Caco-2 (cell line): Measurements from ENCODE around the gene B3GNT5. TPM values are rescaled to one million over a fixed set of nuclear protein-coding genes. Genes with fewer than 3 reads are reported as not detected.

Experiments
- BruUV-seq: library from RNA; stranded (reverse); fragments of 400-500 nt; replicated peaks from 2 replicates; lab custom pipeline; 2021; lab: Mats Ljungman, UMichigan
- CTCF ChIA-PET: fragments of 300-600 bp; sonication (Branson Sonifier 250); formaldehyde crosslinking; loops from one replicate; lab custom pipeline; 2022; ENCODE audit warnings: antibody characterized with exemption; lab: Charles Lee
- POLR2A ChIA-PET: fragments of 300-600 bp; sonication (Branson Sonifier 250); formaldehyde crosslinking; loops from one replicate; lab custom pipeline; 2022; ENCODE audit warnings: antibody characterized with exemption; lab: Charles Lee
- DNase-seq, 2 experiments: peaks; one replicate each; pipeline versions ENCODE4 v3.0.0 to v3.0.0-alpha.2; 2020 to 2022
- H3K27me3 ChIP-seq: replicated peaks from 2 replicates; pipeline ENCODE4 v1.6.0; 2011; ENCODE audit warnings: low read length; ENCODE audit not compliant: control insufficient read depth, insufficient read depth
- H3K36me3 ChIP-seq: 2 replicates; pipeline ENCODE4 v1.5.1; 2011; ENCODE audit warnings: low read length; ENCODE audit not compliant: control insufficient read depth, insufficient read depth
- H3K4me1 ChIP-seq: fragments of 250-450 bp; sonication (Bioruptor Pico); 2 replicates; pipeline ENCODE4 v1.5.1; 2020; ENCODE audit warnings: mild to moderate bottlenecking
- H3K4me3 ChIP-seq: 2 replicates; pipeline ENCODE4 v1.5.1; 2011; ENCODE audit warnings: low read depth, mild to moderate bottlenecking, control low read depth, low read length
- H3K9me3 ChIP-seq: fragments of 250-450 bp; sonication (Bioruptor Pico); 2 replicates; pipeline ENCODE4 v1.5.1; 2020; ENCODE audit warnings: mild to moderate bottlenecking, moderate library complexity
- H3K27ac Mint-ChIP-seq: one replicate; pipeline ENCODE4 v1.8.0; 2022; ENCODE audit warnings: mixed read lengths; ENCODE audit not compliant: unreplicated experiment
- H3K27me3 Mint-ChIP-seq: one replicate; pipeline ENCODE4 v1.8.0; 2022; ENCODE audit warnings: mixed read lengths; ENCODE audit not compliant: insufficient read depth, unreplicated experiment
- H3K36me3 Mint-ChIP-seq: one replicate; pipeline ENCODE4 v1.8.0; 2022; ENCODE audit warnings: mild to moderate bottlenecking, mixed read lengths; ENCODE audit not compliant: insufficient read depth, unreplicated experiment
- H3K4me1 Mint-ChIP-seq: one replicate; pipeline ENCODE4 v1.8.0; 2022; ENCODE audit warnings: low read depth, mixed read lengths; ENCODE audit not compliant: unreplicated experiment
- H3K4me3 Mint-ChIP-seq: one replicate; pipeline ENCODE4 v1.8.0; 2022; ENCODE audit warnings: mild to moderate bottlenecking, moderate library complexity, mixed read lengths; ENCODE audit not compliant: unreplicated experiment
- H3K9me3 Mint-ChIP-seq: one replicate; pipeline ENCODE4 v1.8.0; 2022; ENCODE audit warnings: mixed read lengths; ENCODE audit not compliant: unreplicated experiment
- CTCF ChIP-seq, 2 experiments: fragments of 200-600 bp in 1 of 2; IDR thresholded peaks; 1 replicate in 1 of 2; 2 replicates in 1 of 2; pipeline versions ENCODE4 v1.5.1 to v1.8.0; 2011 to 2022; ENCODE audit warnings: antibody characterized with exemption in 1 of 2, control low read depth in 1 of 2, inconsistent platforms in 1 of 2, low read depth in 1 of 2, low read length in 1 of 2, mild to moderate bottlenecking in 1 of 2, moderate library complexity in 1 of 2; ENCODE audit not compliant: insufficient read depth in 1 of 2, severe bottlenecking in 1 of 2, unreplicated experiment in 1 of 2
- intact Hi-C: fragments of 100-400 bp; cut with micrococcal nuclease; formaldehyde crosslinking; loops from one replicate; pipeline ENCODE4 v1.10.0; 2022; ENCODE audit not compliant: unreplicated experiment
- total RNA-seq: library from RNA; stranded (reverse); gene quantifications from 2 replicates; pipeline ENCODE4 v1.2.3, GENCODE V29; 2022

B3GNT5 gene
- total RNA-seq, 1 experiment from 2014 or later = 9.4 TPM

- peaks cover 5% of the 10 kb centered on the region for H3K4me1 Mint-ChIP-seq
- H3K36me3 ChIP-seq = no peaks in the 10 kb centered on the region
- no TSS peak for BruUV-seq
- no peak overlapping the region for H3K4me3 Mint-ChIP-seq
- no peak overlapping the region for H3K27ac Mint-ChIP-seq
- intact Hi-C loops = no loop called here
- H3K4me3 ChIP-seq = no peak overlapping the region
- POLR2A ChIA-PET = no interaction called here
- peaks cover 6% of the 10 kb centered on the region for H3K36me3 Mint-ChIP-seq
- 0 out of 2 replicates have a peak, but pooled peaks cover 4% of the 10 kb centered on the region for H3K4me1 ChIP-seq
- no peaks in the 10 kb centered on the region for H3K9me3 ChIP-seq
- H3K27me3 Mint-ChIP-seq = no peaks in the 10 kb centered on the region
- no peaks in the 10 kb centered on the region for H3K27me3 ChIP-seq
- no peak for DNase-seq
- H3K9me3 Mint-ChIP-seq = no peaks in the 10 kb centered on the region
- CTCF ChIA-PET = interaction anchor here (0.6 kb wide), 1 partner anchor 25 kb away, joined by 3 read pairs; no protein-coding TSS in a partner anchor
- no peak for TF ChIP-seq CTCF (IDR thresholded peaks at IDR 0.05; ENCODE audit: insufficient read depth in 1 of 2, low read depth in 1 of 2, low read length in 1 of 2, severe bottlenecking in 1 of 2, unreplicated experiment in 1 of 2)
Observed at GRCh38 chr3:183213415-183214276, 39.4 kb upstream of the B3GNT5 start.

- Mint-ChIP-seq H3K27ac (no peak overlapping the region), H3K9me3 (no peaks in the 10 kb centered on the region), H3K4me3 (no peak overlapping the region), H3K4me1 (peaks cover 5% of the 10 kb centered on the region), H3K36me3 (peaks cover 6% of the 10 kb centered on the region), H3K27me3 (no peaks in the 10 kb centered on the region)
- intact Hi-C loops = no loop called here
- H3K4me3 ChIP-seq = no peak overlapping the region
- DNase-seq = no peak
- 0 out of 2 replicates have a peak, but pooled peaks cover 4% of the 10 kb centered on the region for H3K4me1 ChIP-seq
- H3K27me3 ChIP-seq = no peaks in the 10 kb centered on the region
- no peaks in the 10 kb centered on the region for H3K9me3 ChIP-seq
- no peaks in the 10 kb centered on the region for H3K36me3 ChIP-seq
- TF ChIP-seq CTCF (IDR thresholded peaks at IDR 0.05; ENCODE audit: insufficient read depth in 1 of 2, low read depth in 1 of 2, low read length in 1 of 2, severe bottlenecking in 1 of 2, unreplicated experiment in 1 of 2) = no peak
- no TSS peak for BruUV-seq
- POLR2A ChIA-PET = no interaction called here
- CTCF ChIA-PET = no interaction called here
Observed at GRCh38 chr3:183214277-183214612, 38.8 kb upstream of the B3GNT5 start.

- no peaks in the 10 kb centered on the region for H3K9me3 ChIP-seq
- no peak for DNase-seq
- no peak overlapping the region for H3K4me3 ChIP-seq
- no peak overlapping the region for H3K27ac Mint-ChIP-seq
- ChIA-PET POLR2A (no interaction called here), CTCF (no interaction called here)
- no peak overlapping the region for H3K4me3 Mint-ChIP-seq
- H3K4me1 ChIP-seq = 0 out of 2 replicates have a peak, but pooled peaks cover 4% of the 10 kb centered on the region
- no peaks in the 10 kb centered on the region for H3K4me1 Mint-ChIP-seq
- no peaks in the 10 kb centered on the region for H3K27me3 Mint-ChIP-seq
- H3K27me3 ChIP-seq = no peaks in the 10 kb centered on the region
- intact Hi-C loops = no loop called here
- no peaks in the 10 kb centered on the region for H3K36me3 ChIP-seq
- no peaks in the 10 kb centered on the region for H3K9me3 Mint-ChIP-seq
- H3K36me3 Mint-ChIP-seq = peaks cover 6% of the 10 kb centered on the region
- no peak for TF ChIP-seq CTCF (IDR thresholded peaks at IDR 0.05; ENCODE audit: insufficient read depth in 1 of 2, low read depth in 1 of 2, low read length in 1 of 2, severe bottlenecking in 1 of 2, unreplicated experiment in 1 of 2)
- no TSS peak for BruUV-seq
Observed at GRCh38 chr3:183215591-183216202, 37.4 kb upstream of the B3GNT5 start.
